Liver (tissue), 9 donors: ENCODE results near the gene CCND3. TPM values are rescaled to one million over a fixed set of nuclear protein-coding genes. Genes with fewer than 3 reads are reported as not detected.

Experiments
- DNase-seq: peaks from one replicate; pipeline ENCODE4 v3.0.0-alpha.2; 2017; ENCODE audit warnings: low spot score
- H3K27ac ChIP-seq, 2 donors: one replicate each; pipeline ENCODE4 v1.7.0; 2013; ENCODE audit warnings: inconsistent platforms in 2 of 2, low read length in 2 of 2, control low read depth in 1 of 2, low read depth in 1 of 2, mild to moderate bottlenecking in 1 of 2
- H3K27me3 ChIP-seq, 4 donors: one replicate each; pipeline versions ENCODE4 v1.6.1 to v1.7.0; 2013; ENCODE audit warnings: low read length in 3 of 4, inconsistent platforms in 1 of 4, mild to moderate bottlenecking in 1 of 4, moderate library complexity in 1 of 4; ENCODE audit not compliant: control insufficient read depth in 4 of 4, insufficient read depth in 4 of 4
- H3K36me3 ChIP-seq, 4 donors: one replicate each; pipeline versions ENCODE4 v1.6.1 to v1.7.0; 2013; ENCODE audit warnings: low read length in 3 of 4, mild to moderate bottlenecking in 3 of 4, low read depth in 1 of 4, moderate library complexity in 1 of 4; ENCODE audit not compliant: control insufficient read depth in 4 of 4, insufficient read depth in 3 of 4
- H3K4me1 ChIP-seq, 4 donors: one replicate each; pipeline versions ENCODE4 v1.6.1 to v1.7.0; 2013; ENCODE audit warnings: low read length in 3 of 4, mild to moderate bottlenecking in 3 of 4, moderate library complexity in 1 of 4; ENCODE audit not compliant: control insufficient read depth in 4 of 4, insufficient read depth in 4 of 4
- H3K4me3 ChIP-seq, 3 donors: one replicate each; pipeline versions ENCODE4 v1.6.1 to v1.7.0; 2013; ENCODE audit warnings: low read length in 3 of 3, control low read depth in 1 of 3, low read depth in 1 of 3, mild to moderate bottlenecking in 1 of 3
- H3K9ac ChIP-seq, 2 donors: one replicate each; pipeline ENCODE4 v1.7.0; 2013; ENCODE audit warnings: low read length in 2 of 2, mild to moderate bottlenecking in 2 of 2, moderate library complexity in 2 of 2, control low read depth in 1 of 2, low read depth in 1 of 2
- H3K9me3 ChIP-seq, 4 donors: one replicate each; pipeline versions ENCODE4 v1.6.1 to v1.7.0; 2013; ENCODE audit warnings: low read length in 3 of 4; ENCODE audit not compliant: control insufficient read depth in 4 of 4
- CTCF ChIP-seq: fragments of 150-350 bp; IDR thresholded peaks from 2 replicates; pipeline ENCODE4 v1.5.1; 2017; ENCODE audit warnings: improper control_type of control experiment, low read depth, low read length; ENCODE audit not compliant: missing input control
- FOXA1 ChIP-seq: IDR thresholded peaks from 2 replicates; pipeline ENCODE4 v1.6.1; 2016; ENCODE audit warnings: antibody characterized with exemption
- FOXA2 ChIP-seq: IDR thresholded peaks from 2 replicates; pipeline ENCODE4 v1.6.1; 2016; ENCODE audit warnings: antibody characterized with exemption
- GABPA ChIP-seq, 2 donors: IDR thresholded peaks in 1 of 2; conservative IDR thresholded peaks in 1 of 2; 2 replicates each; pipeline ENCODE4 v1.6.1; 2016; ENCODE audit warnings: antibody characterized with exemption in 2 of 2, mild to moderate bottlenecking in 1 of 2, moderate library complexity in 1 of 2
- HNF4A ChIP-seq, 2 donors: conservative IDR thresholded peaks; 2 replicates each; pipeline ENCODE4 v1.6.1; 2016; ENCODE audit warnings: antibody characterized with exemption in 2 of 2, mild to moderate bottlenecking in 2 of 2
- HNF4G ChIP-seq: IDR thresholded peaks from 2 replicates; pipeline ENCODE4 v1.6.1; 2016; ENCODE audit warnings: antibody characterized with exemption
- MAX ChIP-seq: IDR thresholded peaks from 2 replicates; pipeline ENCODE4 v1.6.1; 2016; ENCODE audit warnings: antibody characterized with exemption
- NR2F2 ChIP-seq: IDR thresholded peaks from 2 replicates; pipeline ENCODE4 v1.6.1; 2016; ENCODE audit warnings: antibody characterized with exemption
- RAD21 ChIP-seq, 2 donors: IDR thresholded peaks; 2 replicates each; pipeline ENCODE4 v1.6.1; 2016; ENCODE audit warnings: antibody characterized with exemption in 2 of 2, mild to moderate bottlenecking in 2 of 2
- REST ChIP-seq: IDR thresholded peaks from 2 replicates; pipeline ENCODE4 v1.6.1; 2016; ENCODE audit warnings: antibody characterized with exemption, mild to moderate bottlenecking
- RXRA ChIP-seq, 2 donors: IDR thresholded peaks; 2 replicates each; pipeline ENCODE4 v1.6.1; 2017 to 2018; ENCODE audit warnings: antibody characterized with exemption in 2 of 2, mild to moderate bottlenecking in 1 of 2
- SP1 ChIP-seq: IDR thresholded peaks from 2 replicates; pipeline ENCODE4 v1.6.1; 2018; ENCODE audit warnings: antibody characterized with exemption, mild to moderate bottlenecking
- TAF1 ChIP-seq: conservative IDR thresholded peaks from 2 replicates; pipeline ENCODE4 v1.6.1; 2016; ENCODE audit warnings: antibody characterized with exemption, mild to moderate bottlenecking
- YY1 ChIP-seq: IDR thresholded peaks from 2 replicates; pipeline ENCODE4 v1.6.1; 2016; ENCODE audit warnings: antibody characterized with exemption, mild to moderate bottlenecking
- ZBTB33 ChIP-seq: IDR thresholded peaks from 2 replicates; pipeline ENCODE4 v1.6.1; 2016; ENCODE audit warnings: antibody characterized with exemption
- WGBS: extraction: QIAGEN DNeasy Blood & Tissue Kit; methylation state at CpG from one replicate; pipeline ENCODE4 v1.1.7; 2013; 5-methylcytosine and 5-hydroxymethylcytosine counted together
- polyA plus RNA-seq, 2 donors: library from polyadenylated mRNA; stranded (reverse) in 1 of 2; unstranded in 1 of 2; fragments of 200-250 nt in 1 of 2; fragments of >200 nt in 1 of 2; fragmentation: Nextera tagmentation in 1 of 2; extraction: Ambion mirVana in 1 of 2; gene quantifications; one replicate each; pipeline versions ENCODE4 v1.2.1 to v1.2.3, GENCODE V29; 2013 to 2015
- total RNA-seq, 2 donors: library from RNA; depleted of rRNA; stranded (reverse); fragments of >200 nt; gene quantifications; one replicate each; pipeline ENCODE4 v1.2.3, GENCODE V29; 2014
- donor health status: healthy.
- donor health status: healthy.
- donor health status: healthy.
- donor health status: healthy.
- donor health status: healthy.

The CCND3 gene
- total and polyA plus RNA-seq, 4 donors, result 11.6 to 54.3 (median 23.2) TPM

GRCh38 chr6:41947581-41948220 lies 6.1 kb upstream of the CCND3 start:
- 86% methylated on average over 10 of the region's 10 CpGs for WGBS
- H3K27ac ChIP-seq, result no peak overlapping the region
- H3K27me3 ChIP-seq, result no peaks in the 10 kb centered on the region

More at GRCh38 chr6:41947581-41948220, 6.1 kb upstream of the CCND3 start:
- Histone ChIP-seq H3K36me3 (no peaks in the 10 kb centered on the region), H3K4me1 (no peaks in the 10 kb centered on the region), H3K4me3 (no peak overlapping the region), H3K9me3 (no peaks in the 10 kb centered on the region), H3K9ac (no peak overlapping the region)
- DNase-seq, result no peak
- TF ChIP-seq HNF4G, result no peak
- no peak for TF ChIP-seq ZBTB33
- TF ChIP-seq YY1, result no peak
- no peak for TF ChIP-seq FOXA2
- no peak for TF ChIP-seq FOXA1
- TF ChIP-seq REST, result no peak
- no peak for TF ChIP-seq SP1
- no peak for TF ChIP-seq NR2F2
- TF ChIP-seq MAX, result no peak
- TF ChIP-seq TAF1, result no peak
- TF ChIP-seq GABPA (IDR thresholded peaks at IDR 0.05 in 1 of 2, conservative IDR thresholded peaks at IDR 0.05 in 1 of 2), result no peak
- no peak for TF ChIP-seq RXRA (IDR thresholded peaks at IDR 0.05)
- TF ChIP-seq CTCF, result no peak
- no peak for TF ChIP-seq RAD21 (IDR thresholded peaks at IDR 0.05)
- no peak for TF ChIP-seq HNF4A (conservative IDR thresholded peaks at IDR 0.05)
